HG02623 (cell line): ENCODE measurements around the gene C14orf93.
A peak's percentile ranks its signal among the peaks of the same experiment; 100 is the strongest.

ENCODE experiments used
- ATAC-seq: cut with Tn5 transposase; IDR thresholded peaks from one replicate; pipeline ENCODE4 v1.9.1; 2021; ENCODE audit warnings: moderate library complexity; ENCODE audit not compliant: unreplicated experiment

C14orf93 gene

GRCh38 chr14:23045419-23046357 is 35.7 kb upstream of the C14orf93 start:
- no peak for ATAC-seq

GRCh38 chr14:23044840-23045239 is 34.9 kb upstream of the C14orf93 start:
- ATAC-seq: no peak

- no peak for ATAC-seq
Observed at GRCh38 chr14:23043754-23044153, 33.8 kb upstream of the C14orf93 start.

- no peak for ATAC-seq
Observed at GRCh38 chr14:23043145-23043544, 33.2 kb upstream of the C14orf93 start.

GRCh38 chr14:23042162-23042965 is 32.4 kb upstream of the C14orf93 start, which contains the start of gene PSMB11:
Gene PSMB11 (plus strand): TSS chr14:23042212. CDS start chr14:23042226, 14 bp downstream.
- no peak for ATAC-seq

GRCh38 chr14:23041729-23042128 is 31.8 kb upstream of the C14orf93 start:
- no peak for ATAC-seq

GRCh38 chr14:23040100-23040499 is 30.2 kb upstream of the C14orf93 start:
- ATAC-seq: no peak

- ATAC-seq: no peak
Observed at GRCh38 chr14:23035303-23036144, 25.6 kb upstream of the C14orf93 start.

- peak; percentile 90 for ATAC-seq
Observed at GRCh38 chr14:23034498-23035302, 24.8 kb upstream of the C14orf93 start, which contains the start of gene PSMB5. Gene PSMB5 (minus strand): TSS chr14:23034900. CDS start chr14:23034881, 19 bp downstream.

GRCh38 chr14:23033801-23034497 is 24.0 kb upstream of the C14orf93 start:
- ATAC-seq: no peak

- no peak for ATAC-seq
Observed at GRCh38 chr14:23033251-23033727, 23.3 kb upstream of the C14orf93 start.

GRCh38 chr14:23030936-23031335 is 21.0 kb upstream of the C14orf93 start:
- ATAC-seq: no peak

GRCh38 chr14:23028799-23029198 is 18.9 kb upstream of the C14orf93 start:
- ATAC-seq: no peak

GRCh38 chr14:23025151-23025814 is 15.3 kb upstream of the C14orf93 start:
- ATAC-seq: no peak

GRCh38 chr14:23024612-23025075 is 14.7 kb upstream of the C14orf93 start:
- ATAC-seq: no peak

- no peak for ATAC-seq
Observed at GRCh38 chr14:23023795-23024152, 13.8 kb upstream of the C14orf93 start.

GRCh38 chr14:23023022-23023794 is 13.3 kb upstream of the C14orf93 start:
- ATAC-seq: no peak
